GM19452 (cell line): ENCODE data around the gene CMTR1.
"Not testable (repeated sequence)": the region's sequence is repeated elsewhere in the genome, so short reads cannot be mapped to it uniquely, and the experiment has no call there.

Experiments
- ATAC-seq: cut with Tn5 transposase; IDR thresholded peaks from one replicate; pipeline ENCODE4 v1.9.1; 2021; ENCODE audit not compliant: unreplicated experiment

The CMTR1 gene

DNA sequence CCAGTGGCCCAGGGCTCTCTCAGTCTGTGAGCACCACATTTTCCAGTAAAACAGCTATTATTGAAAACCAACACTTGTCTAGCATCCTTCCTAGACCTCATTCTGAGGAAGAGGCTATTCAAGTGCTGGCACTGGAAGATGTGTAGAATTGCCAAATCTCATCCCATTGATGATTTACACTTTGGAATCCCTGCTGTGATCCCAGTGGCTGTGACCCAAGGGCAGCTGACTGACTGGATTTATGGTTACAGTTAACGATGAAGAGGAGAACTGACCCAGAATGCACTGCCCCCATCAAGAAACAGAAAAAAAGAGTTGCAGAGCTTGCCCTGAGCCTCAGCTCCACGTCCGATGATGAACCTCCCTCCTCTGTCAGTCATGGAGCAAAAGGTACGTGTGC lies 2.4 kb downstream of the CMTR1 start:
- ATAC-seq = no peak

DNA sequence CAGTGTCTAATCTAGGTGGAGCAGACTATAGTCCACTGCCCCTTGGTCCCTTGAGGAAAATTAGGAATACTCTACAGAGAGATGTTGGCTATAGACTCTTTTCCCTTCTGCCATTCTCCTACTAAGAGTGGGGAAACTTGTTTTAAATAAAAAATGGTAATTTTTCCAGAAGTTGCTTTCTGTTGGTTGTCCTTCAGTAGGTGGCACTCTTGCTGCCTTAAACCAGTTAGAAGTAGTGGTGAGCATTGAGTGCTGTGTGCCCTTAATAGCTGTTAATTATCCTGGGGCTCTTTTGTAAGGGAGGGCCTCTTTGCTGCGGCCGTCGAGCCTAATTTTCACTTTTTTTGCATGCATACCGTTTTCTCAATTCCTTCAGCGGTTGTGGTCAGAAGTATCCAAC lies 2.8 kb downstream of the CMTR1 start:
- no peak for ATAC-seq

DNA sequence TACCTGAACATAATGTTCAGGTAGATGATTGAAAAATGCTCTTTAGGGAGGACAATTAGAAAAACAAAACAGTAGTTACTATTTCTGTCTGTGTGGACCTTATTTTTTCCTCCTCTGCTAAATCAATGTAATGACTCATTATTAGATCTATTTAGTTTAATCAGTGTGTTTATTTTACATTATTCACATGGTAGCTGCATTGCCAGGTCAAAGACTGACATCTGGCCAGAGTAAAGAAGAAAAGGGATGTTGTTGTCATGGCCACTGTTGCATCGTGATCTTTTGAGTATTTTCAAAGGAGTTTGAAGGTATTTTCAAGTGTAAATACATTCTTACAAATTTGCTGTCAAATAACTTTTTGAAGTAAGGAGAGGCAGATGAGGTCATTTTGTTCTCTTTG lies 5.9 kb downstream of the CMTR1 start:
- no peak for ATAC-seq

DNA sequence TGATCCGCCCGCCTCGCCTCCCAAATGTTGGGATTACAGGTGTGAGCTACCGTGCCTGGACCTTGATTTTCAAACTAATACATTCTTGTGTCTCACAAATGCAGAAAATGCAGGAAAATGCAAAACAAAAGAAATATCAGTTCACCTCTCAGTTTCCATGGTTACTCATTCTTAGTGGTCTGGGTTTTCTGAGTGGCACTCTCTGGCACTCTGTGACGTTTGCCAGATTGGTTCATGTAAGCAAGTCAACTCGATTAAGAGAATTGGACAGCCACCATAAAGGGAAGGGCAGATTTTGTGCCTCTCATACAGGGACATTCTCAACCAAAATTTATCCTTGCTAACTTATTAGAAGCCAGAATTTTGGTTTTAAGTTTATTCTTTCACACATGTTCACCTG lies 8.6 kb downstream of the CMTR1 start:
- no peak for ATAC-seq

DNA sequence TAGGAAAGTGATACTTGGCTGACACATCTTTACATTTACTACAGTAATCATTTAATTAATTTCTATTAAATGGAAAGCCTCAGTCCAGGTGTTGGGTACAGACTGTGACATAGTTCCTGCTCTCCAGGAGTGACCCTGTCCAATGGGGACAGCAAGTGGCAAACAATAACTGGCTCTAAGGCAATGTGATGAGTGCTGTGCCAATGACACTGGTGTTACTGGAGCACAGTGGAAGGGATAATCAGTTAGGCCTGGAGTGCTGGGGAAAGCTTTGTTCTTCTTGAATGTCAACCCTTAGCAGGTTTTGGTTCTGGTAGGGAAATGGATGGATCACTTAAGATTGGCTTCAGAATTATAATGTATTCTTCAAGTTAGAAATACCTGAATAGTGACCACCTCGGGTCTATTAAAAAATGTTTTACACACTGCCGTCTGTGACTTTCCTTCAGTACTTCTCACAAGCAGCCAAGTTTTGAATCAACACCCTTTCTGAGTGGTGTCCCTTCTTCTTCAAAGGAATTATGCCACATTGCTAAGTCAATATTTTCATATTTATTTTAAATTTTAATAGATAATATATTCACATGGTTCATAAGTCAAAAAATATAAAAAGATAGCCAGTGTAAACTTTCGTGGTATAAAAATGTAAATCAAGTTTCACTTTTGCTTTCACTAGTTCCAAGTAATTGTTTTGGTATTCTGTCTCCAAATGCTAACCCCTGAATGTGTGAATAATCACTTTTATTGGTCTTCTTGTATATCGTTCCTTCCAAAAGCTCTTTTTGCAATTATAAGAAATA lies 9.6 kb downstream of the CMTR1 start:
- ATAC-seq = no peak

DNA sequence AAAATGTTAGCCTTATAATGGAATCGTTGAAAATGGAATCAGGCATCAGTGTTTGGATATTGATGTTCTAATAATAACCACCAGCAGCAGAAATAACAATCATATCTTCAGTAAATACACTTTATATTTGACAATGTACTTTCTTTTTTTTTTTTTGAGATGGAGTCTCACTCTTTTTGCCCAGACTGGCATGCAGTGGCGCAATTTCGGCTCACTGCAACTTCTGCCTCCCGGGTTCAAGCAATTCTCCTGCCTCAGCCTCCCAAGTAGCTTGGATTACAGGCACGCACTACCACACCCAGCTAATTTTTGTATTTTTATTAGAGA lies 10.2 kb downstream of the CMTR1 start:
- ATAC-seq = not testable (repeated sequence)

DNA sequence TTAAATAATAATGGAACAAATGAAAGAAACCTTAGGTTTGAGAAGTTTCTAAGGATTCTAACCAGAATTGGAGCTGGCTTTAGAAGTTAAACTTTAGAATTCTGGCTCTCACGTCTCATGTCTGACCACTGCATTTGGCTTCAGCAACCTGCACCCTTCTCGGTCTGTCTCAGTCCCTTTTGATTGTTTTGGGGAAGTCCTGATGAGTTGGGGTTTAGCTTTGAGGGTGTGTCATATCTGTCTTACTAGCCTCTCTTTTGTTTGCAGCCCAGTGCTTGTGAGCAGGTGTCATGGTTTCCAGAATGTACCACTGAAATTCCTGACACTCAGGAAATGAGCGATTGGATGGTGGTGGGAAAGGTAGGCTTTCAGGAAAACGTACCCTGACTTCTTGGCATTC lies 17.0 kb downstream of the CMTR1 start:
- no peak for ATAC-seq

DNA sequence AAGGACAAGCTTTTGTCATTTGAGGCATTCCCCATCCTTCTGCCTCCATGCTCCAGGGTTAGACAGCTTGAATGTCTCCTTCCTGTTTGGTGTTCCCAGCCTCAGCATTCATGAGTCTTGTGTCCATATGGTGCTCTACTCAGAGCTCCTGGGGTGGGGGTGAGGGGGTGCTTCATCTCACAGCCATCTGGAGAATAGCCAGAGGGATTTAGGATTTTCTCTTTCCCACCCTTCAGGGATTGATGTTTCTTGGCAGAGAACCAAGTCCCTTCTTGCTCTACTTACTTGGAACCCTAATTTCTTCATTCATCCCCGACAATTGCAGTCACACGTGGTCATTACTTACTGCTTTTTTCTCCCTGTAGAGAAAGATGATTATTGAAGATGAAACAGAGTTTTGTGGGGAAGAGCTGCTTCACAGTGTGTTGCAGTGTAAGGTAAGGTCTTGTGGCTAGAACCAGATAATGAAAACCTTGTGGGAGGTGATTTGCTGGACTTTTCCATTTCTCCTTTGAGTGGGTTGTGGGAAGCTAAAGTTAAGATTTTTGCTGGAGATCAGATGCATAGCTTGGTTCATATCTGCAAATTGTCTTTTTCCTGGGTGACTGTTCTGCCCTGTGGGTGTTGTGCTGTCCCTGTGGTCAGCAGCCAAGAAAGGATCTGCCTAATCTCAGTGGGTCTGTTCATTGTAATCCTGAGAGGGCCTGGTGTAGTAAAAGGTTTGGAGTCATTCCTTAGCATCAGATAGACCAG lies 18.6 kb downstream of the CMTR1 start:
- no peak for ATAC-seq

DNA sequence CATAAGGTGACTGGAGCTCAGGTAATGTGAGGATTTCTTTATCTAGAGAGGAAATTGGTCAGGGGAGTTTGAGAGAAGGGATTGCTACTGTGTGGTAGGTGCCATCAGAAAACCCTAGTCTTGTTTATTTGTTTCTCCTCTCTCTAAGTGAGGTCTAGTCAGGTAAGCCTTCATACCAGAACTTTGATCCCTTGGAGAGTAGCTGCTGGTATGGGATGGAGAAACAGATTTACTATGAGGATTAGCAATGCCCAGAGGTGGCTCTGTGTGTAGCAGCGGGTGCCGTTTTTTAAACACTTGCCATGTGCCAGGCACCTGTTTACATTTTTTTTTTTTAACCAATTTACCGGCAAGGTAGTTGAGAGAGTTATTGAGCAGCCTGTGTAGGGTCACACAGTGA lies 19.5 kb downstream of the CMTR1 start:
- no peak for ATAC-seq

DNA sequence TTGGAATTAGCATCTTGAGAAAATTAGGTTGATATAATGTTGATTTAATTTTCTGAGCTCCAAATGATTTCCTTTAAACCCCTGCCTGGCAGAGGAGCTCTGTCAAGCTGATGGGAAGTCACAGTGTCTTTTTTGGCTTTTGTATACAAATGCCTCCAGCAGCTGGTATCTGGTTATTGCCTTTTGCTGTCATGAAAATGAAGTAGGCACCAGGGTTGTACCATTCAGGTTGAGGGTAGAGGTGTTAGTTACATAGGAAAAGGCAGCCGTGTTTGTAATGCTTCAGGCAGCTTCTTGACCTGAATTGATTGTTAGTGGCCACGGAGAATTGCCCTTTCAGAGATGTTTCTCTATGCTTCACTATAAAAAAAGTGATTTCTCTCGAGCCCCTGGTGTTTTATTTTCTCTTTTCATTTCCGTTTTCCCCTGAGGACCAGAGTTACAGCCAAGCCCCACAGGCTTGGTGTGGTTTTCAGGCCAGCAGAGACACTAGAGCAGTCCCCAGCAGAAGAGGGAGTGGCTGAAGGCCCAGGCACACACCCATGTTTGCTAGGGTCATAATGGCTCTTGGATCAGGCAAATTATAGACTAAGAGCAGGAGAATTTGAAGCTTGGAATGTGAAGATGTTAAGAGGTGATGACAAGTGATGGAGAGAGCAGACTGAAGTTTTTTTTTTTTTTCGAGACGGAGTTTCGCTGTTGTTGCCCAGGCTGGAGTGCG lies 21.6 kb downstream of the CMTR1 start:
- ATAC-seq = no peak

DNA sequence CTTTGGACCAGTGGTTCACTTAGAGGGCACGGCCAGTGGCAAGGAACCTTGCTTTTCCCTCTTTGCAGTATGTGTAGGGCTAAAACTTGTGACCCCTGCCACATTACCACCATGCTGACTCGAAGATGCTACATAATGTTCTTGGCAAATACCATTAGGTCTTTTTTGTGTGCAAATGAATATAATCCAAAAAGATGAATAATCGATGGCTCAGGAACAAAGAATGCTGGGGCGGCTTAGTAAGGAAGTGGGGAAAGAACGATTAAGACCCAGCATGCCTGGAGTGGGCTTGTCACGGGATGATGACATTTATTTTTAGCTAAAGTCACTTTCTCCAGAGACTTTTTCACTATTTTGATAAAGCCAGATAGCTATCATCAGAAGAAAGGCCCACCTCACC lies 23.1 kb downstream of the CMTR1 start:
- ATAC-seq = no peak

DNA sequence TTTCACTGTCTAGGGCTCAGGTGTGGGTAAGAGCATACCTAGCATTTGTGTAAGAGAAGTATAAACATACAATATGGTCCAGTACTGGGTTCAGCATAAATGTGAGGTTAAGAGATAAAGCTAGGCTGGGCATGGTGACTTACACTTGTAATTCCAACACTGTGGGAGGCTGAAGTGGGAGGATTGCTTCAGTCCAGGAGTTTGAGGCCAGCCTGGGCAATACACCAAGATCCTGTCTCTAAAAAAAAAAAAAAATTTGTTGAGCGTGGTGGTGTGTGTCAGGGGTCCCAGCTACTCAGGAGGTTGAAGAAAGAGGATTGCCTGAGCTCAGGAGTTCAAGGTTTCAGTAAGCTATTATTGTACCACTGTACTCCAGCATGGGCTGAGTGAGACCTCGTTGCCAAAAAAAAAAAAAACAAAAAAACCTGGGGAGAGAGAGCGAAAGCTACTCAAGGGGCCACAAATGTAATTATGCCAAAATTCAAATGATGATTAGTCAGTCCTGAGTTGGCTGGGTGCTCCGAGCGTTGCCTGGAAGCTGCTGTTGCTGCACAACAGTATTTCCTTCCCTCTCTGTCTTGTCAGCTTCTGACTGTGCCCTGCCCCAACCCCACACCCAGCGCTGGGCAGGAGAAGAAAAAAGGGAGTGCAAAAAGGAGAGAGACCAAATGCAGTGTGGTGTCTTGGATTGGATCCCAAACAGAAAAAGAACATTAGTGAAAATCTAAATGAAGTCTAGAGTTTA lies 24.0 kb downstream of the CMTR1 start:
- ATAC-seq = no peak

DNA sequence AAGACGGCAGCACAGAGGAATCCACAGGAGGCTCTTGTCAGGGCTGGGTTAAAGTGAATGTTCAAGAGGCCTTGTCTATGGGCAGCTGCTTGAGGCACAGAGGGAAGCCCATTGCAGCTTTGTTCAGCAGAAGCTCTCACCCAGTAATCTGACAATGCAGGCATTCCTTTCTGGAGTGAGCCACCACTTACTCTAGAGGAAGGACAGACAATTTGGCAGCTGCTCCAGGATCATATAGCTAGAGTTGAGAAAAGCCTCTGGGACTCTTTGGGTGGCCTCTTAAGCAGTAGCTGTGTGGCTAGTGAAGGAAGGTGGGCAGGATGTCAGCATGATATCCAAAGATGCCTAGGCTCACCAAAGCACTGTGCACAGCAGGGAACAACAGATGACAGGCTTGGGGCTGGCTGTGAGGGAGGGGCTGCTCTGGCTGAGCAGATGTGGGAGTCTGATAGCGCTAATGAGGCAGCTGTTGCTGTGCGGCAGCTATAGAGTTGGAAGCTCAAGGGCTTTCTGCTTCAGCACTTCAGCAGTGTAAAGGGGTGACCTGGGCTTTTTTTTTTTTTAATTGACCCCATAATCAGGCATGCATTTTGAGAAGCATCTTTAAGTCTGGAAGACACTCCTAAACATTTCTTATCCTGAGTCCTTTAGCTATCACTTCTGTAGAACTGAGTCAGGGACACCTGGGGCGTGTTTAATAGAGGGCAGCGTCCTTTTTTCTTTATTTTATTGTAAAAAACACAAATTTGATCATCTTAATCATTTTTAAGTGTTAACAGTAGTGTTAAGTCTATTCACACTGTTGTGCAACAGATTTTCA lies 27.2 kb downstream of the CMTR1 start:
- no peak for ATAC-seq

DNA sequence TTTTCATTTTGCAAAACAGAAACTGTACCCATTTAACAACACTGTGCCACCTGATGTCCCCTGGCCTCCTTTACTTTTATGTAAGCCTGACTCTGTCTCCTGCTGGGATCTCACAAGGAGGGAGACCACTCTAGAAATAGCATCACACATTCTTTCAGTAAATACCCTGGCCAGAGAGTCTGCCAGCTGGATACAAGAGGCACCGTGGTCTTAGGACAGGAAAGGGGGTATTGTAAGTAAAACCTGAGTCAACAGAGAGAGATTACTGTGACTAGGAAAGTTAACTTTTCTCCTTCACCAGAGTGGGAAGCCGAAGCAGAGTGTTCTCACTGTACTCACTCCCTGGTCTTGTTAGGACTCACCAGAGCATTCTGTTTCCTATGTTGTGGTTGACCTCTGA lies 27.8 kb downstream of the CMTR1 start:
- ATAC-seq = no peak

DNA sequence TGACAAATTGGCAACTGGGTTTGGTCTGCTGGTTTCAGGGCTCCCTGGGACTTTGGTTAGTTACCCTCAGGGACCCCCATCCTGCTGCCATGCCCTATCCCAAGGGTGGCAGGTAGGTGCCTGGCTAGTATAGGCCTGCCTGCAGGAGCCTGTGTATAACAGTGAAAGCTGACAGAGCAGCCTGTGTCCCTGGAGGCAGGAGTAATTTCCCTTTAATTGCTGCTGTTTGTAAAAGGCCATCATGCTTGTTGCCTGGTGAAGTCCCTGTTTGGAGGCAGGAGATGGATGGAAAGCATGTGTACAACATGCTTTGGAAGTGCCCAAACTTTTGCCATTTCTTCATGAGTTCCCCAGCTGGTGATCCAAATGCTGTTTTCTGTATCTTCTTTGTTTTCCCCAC lies 30.1 kb downstream of the CMTR1 start:
- no peak for ATAC-seq

DNA sequence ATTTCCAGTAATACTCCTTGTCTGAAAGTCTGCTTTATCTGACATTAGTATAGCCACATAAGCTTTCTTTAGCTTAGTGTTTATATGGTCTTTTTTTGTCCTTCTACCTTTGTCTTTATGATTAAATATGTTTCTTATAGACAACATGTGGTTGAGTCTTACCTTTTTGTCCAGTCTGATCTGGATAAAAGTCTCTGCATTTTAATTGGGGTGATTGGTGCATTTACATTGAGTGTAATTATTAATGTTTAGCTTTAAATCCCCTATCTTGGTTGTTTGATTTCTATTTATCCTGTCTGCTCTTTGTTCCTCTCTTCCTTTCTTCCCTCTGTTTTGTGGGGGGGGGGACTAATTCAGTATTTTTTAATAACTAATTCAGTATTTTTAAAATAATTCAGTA lies 34.7 kb downstream of the CMTR1 start:
- no peak for ATAC-seq

DNA sequence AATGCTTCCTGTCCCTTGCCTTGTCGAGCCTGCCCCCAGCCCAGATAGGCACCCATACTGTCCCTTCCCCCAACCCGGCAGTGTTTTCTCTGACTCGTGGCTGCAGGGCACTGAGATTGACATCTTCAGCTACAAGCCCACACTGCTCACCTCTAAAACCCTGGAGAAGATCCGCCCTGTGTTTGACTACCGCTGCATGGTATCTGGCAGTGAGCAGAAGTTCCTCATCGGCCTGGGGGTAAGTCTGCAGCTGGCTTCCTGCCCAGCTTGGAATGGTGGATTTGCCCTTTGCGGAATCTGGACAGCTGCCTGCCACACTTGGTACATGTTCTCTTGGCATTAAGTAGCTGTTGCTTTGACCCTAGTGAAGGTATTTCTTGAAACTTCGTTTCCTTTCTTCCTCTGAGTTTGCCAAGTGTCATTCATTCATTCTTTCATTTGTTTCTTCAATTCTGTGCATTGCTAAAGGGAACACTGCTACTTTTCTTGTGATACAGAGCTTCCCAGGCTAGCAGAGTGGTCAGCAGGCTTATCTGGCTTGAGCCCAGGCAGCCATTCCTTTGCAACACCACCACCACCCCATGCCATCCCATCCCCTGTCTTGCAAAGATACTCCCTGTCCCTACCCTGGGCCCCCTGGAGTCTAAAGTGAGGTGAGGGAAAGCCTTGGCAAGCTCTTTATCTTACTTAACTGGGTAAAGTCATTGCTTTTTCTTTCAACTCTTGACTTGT lies 40.5 kb downstream of the CMTR1 start:
- no peak for ATAC-seq

DNA sequence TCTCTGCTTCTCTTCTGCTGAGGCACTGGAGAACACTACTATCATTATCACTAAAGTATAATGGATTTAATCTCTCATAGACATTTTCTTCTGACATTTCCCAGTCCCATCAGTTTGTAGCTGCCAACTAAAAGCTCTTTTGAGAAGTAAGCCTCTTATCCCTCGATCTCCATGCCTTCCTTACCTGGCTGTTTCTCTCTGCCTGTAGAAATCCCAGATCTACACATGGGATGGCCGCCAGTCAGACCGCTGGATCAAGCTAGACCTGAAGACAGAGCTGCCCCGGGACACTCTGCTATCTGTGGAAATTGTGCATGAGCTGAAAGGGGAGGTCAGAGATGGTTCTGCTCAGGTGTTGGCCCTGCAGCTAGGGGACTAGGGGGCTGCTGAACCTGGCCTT lies 41.3 kb downstream of the CMTR1 start:
- no peak for ATAC-seq

DNA sequence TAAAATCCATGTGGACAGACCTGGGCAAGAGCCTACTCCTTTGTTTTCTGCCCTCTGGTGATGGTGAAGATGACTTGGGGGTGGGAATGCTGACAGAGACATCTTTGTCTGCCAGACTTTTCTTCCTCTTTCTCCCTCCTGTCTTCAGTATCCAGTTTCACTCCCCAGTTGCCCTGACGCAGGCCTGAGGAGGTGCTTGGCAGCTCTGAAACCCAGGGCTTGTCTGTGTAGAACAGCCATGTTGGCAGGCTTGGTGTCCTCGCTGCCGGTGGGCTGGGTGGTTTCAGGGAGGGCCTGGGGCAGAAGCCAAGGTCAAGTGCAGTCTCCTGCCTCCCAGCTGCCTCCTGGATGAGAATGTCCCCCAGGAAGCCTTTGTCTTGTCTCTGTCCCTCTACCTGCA lies 44.2 kb downstream of the CMTR1 start:
- ATAC-seq = no peak
